Natural killer cell treated with Interleukin-12 subunit alpha and Interleukin-12 subunit beta and Interleukin-15 and Interleukin-18, amount 100 ng/mL, for 72 hours (primary cell): ENCODE measurements around the gene ALKBH5. TPM values are rescaled to one million over a fixed set of nuclear protein-coding genes. Genes with fewer than 3 reads are reported as not detected.

Experiments
- ATAC-seq, 2 donors: fragments of 150-1000 bp; cut with Tn5 transposase in 1 of 2; sonication (Bioruptor Pico), chemical (Tn5 transposase) in 1 of 2; 2 replicates each; pipeline ENCODE4 v1.10.0; 2021
- DNase-seq: peaks from one replicate; pipeline ENCODE4 v3.0.0; 2022; ENCODE audit warnings: low spot score
- H3K27ac Mint-ChIP-seq, 2 donors: 1 replicate in 1 of 2; 2 replicates in 1 of 2; pipeline ENCODE4 v1.8.0; 2022; ENCODE audit warnings: mixed read lengths in 2 of 2, mild to moderate bottlenecking in 1 of 2, moderate library complexity in 1 of 2
- H3K27me3 Mint-ChIP-seq, 2 donors: 1 replicate in 1 of 2; 2 replicates in 1 of 2; pipeline ENCODE4 v1.8.0; 2022; ENCODE audit warnings: mixed read lengths in 2 of 2
- H3K36me3 Mint-ChIP-seq: one replicate; pipeline ENCODE4 v1.8.0; 2022; ENCODE audit warnings: mixed read lengths
- H3K4me1 Mint-ChIP-seq, 2 donors: 1 replicate in 1 of 2; 2 replicates in 1 of 2; pipeline ENCODE4 v1.8.0; 2022; ENCODE audit warnings: low read depth in 2 of 2, mixed read lengths in 2 of 2, mild to moderate bottlenecking in 1 of 2
- H3K4me3 Mint-ChIP-seq: one replicate; pipeline ENCODE4 v1.8.0; 2022; ENCODE audit warnings: mixed read lengths
- H3K9me3 Mint-ChIP-seq: 2 replicates; pipeline ENCODE4 v1.8.0; 2022; ENCODE audit warnings: mixed read lengths
- total RNA-seq, 2 donors: library from RNA; stranded (reverse); gene quantifications; one replicate each; pipeline ENCODE4 v1.2.3, GENCODE V29; 2022

The ALKBH5 gene
- 100 to 1,000 TPM; 121 to 123 TPM for total RNA-seq

DNA sequence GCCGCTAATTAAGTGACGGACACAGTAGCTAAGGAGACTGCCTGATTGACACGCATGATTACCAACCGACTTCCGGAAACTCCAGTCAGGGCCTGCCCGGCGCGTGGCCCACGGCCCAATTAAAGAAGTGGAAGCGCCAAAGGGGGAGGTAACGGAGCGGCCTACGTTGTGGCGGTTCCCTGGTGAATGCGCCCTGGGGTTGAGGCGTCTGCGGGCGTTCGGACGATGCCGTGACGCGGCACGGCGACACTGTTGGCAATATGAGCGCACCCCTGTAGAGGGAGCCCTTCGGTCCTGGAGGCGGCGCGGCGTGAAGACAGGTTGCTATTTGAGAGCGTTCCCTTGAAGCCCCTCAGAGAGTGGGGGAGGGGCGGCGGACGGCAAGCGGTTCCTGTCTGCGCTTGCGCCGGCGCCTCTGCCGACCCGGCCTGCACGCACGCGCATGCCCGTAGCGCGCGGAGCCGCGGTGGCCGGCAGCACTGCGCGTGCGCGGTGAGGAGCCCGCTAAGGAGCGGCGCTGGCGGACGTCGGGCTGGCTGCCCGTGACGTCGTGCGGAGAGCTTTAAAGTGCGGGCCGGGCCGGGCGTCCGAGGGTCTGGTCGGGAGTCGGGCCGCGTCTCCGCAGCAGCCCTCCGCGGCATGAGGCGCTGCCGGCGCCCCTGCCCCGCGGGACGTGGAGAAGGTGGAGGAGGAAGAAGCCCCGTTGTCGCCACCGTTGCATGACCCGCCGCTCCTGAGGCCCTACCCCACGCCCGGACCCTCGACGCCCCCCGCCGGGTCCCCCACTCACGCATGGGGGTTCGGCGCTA lies at the start of gene ALKBH5:
TSS of gene ALKBH5 (plus strand) at position 495 of the 809 bp plus-strand sequence. CDS start 416 bp downstream, outside the sequence.
- Mint-ChIP-seq H3K9me3 (no peaks in the 10 kb centered on the region), H3K27ac (peak within 1 kb of the TSS; percentile 98 to 99), H3K27me3 (no peaks in the 10 kb centered on the region)

DNA sequence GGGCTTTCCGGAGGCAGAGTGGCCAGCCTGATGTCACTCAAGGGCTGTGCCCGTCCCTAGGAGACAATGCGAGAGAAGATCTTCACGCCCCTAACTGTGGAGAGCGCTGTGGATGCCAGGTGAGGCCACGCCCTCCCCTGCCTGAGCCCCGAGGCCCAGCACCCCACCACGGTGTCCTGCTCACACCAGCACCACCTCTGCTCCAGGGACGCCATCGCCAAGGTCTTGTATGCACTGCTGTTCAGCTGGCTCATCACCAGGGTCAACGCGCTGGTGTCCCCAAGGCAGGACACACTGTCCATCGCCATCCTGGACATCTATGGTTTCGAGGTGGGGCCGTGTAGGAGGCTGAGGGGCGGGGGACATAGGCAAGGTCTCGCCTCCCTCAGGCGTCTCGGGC lies 47.3 kb upstream of the ALKBH5 start:
- Mint-ChIP-seq H3K27ac (no peak overlapping the region), H3K36me3 (no peaks in the 10 kb centered on the region), H3K4me3 (no peak overlapping the region), H3K4me1 (peaks cover 0 to 3% of the 10 kb centered on the region in 2 donors), H3K9me3 (no peaks in the 10 kb centered on the region), H3K27me3 (no peaks in the 10 kb centered on the region)
- no peak for ATAC-seq
- DNase-seq = no peak

More for the DNA sequence above, at the start of gene ALKBH5:
- Mint-ChIP-seq H3K4me1 (peaks cover 39 to 49% of the 10 kb centered on the region in 2 donors), H3K36me3 (peaks cover 11% of the 10 kb centered on the region), H3K4me3 (peak within 1 kb of the TSS; percentile 93)
- peak; percentile 94 to 96 for ATAC-seq
- peak; percentile 98 for DNase-seq

DNA sequence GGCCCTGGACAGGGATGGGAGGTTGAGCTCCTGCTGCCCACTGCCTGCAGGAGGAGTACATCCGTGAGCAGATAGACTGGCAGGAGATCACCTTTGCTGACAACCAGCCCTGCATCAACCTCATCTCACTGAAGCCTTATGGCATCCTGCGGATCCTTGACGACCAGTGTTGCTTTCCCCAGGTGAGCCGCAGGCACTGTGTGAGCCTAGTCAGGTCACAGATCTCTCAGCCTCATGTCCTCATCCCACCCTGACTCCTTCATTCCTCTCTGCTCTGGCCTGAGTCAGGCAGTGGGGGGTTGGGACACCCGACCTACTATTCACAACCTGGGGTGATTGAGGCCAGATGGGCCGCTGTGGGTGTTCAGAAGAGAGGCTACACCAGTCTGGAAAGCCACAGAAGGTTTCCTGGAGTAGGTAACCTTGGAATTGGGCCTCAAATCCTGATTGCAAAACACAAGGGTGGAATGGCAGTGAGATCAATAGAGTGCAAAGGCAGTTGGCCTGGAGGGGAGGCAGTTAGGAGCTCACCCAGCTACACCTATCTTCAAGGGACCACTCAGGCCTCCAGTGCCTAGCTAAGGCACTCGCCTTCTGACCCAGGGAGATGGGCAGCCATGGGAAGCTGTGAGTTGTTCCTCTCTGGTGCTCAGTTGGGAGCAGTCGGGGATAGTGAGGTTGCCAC lies 45.4 kb upstream of the ALKBH5 start:
- DNase-seq = no peak
- no peaks in the 10 kb centered on the region for H3K36me3 Mint-ChIP-seq
- H3K27me3 Mint-ChIP-seq = no peaks in the 10 kb centered on the region
- peaks cover 0 to 3% of the 10 kb centered on the region in 2 donors for H3K4me1 Mint-ChIP-seq
- H3K4me3 Mint-ChIP-seq = no peak overlapping the region
- no peak for ATAC-seq
- H3K9me3 Mint-ChIP-seq = no peaks in the 10 kb centered on the region
- no peak overlapping the region for H3K27ac Mint-ChIP-seq

DNA sequence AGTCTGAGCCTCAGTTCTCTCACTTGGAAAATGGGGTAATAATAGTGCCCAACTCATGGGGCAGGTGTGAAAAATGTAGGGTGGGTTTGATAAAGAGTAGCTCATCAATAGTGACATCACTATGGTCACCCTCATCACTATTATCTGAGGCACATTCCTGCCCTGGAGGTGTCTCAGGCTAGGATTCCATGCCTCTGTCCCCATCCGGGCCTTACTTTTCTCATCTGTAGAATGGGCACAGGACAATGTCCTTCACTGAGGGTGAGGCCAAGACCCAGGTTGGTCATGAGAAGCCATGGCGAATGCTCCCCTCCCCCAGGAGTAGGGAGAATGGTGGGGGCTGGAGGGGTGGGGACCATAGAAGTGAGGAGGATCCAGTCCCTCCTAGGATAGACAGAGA lies 44.5 kb upstream of the ALKBH5 start:
- Mint-ChIP-seq H3K27ac (no peak overlapping the region), H3K4me1 (peaks cover 0 to 3% of the 10 kb centered on the region in 2 donors), H3K36me3 (no peaks in the 10 kb centered on the region), H3K9me3 (no peaks in the 10 kb centered on the region), H3K4me3 (no peak overlapping the region), H3K27me3 (no peaks in the 10 kb centered on the region)
- ATAC-seq (no peak), DNase-seq (no peak)

DNA sequence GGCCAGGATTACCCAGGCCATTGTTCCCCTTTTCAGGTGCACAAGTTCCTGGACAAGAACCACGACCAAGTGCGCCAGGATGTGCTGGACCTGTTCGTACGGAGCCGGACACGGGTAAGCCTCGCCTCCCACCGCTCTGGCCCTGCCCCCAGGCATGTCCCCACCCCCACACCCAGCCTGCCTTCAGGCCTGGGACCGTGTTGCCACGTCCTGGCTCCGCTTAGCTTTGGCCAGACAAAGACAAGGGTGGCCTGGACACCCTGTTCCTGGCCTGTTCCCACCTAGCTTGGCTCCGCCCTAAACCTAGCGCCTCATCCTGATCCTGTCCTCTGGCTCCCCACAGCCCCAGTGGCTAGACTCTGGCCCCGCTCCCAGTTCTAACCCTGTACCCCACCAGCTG lies 44.1 kb upstream of the ALKBH5 start:
- Mint-ChIP-seq H3K9me3 (no peaks in the 10 kb centered on the region), H3K27ac (no peak overlapping the region), H3K4me1 (peaks cover 0 to 3% of the 10 kb centered on the region in 2 donors), H3K27me3 (no peaks in the 10 kb centered on the region), H3K36me3 (no peaks in the 10 kb centered on the region), H3K4me3 (no peak overlapping the region)
- no peak for ATAC-seq
- DNase-seq = no peak

DNA sequence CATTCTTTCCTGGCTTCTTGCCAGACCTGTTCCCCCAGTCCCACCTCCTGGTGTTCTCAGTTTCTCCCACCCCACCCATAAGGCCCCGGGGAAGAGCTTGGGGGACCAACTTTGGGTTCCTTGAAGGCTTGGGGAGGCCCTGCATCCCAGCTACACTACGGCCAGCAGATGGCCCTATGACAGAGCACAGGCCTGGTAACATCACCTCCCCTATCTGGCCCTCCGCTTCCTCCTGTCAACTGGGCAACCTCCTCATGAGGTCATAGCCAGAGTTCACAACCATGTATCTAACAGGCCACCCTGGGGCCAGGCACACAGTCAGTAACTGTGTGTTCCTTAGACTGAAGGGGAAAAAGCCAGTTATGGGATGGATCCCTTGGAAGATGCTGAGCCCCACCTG lies 43.7 kb upstream of the ALKBH5 start:
- Mint-ChIP-seq H3K36me3 (no peaks in the 10 kb centered on the region), H3K27ac (no peak overlapping the region), H3K27me3 (no peaks in the 10 kb centered on the region), H3K4me1 (peaks cover 0 to 3% of the 10 kb centered on the region in 2 donors), H3K9me3 (no peaks in the 10 kb centered on the region), H3K4me3 (no peak overlapping the region)
- ATAC-seq = no peak
- no peak for DNase-seq

DNA sequence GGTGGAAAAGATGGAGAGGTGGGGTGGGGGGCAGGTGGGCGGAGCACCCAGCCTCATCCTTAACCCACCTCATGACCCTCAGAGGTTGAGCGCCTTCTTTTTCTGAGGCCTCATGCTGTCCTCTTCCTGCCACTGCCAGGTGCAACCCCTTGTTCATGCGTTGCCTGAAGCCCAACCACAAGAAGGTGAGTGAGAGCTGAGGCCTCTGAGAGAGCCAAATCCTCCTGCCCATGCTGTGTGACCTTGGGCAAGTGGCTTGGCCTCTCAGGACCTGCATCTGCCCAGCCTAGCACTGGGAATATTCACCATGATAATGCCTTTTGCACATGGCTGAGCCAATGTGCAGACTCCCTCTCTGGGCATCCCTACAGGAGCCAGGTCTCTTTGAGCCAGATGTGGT lies 43.0 kb upstream of the ALKBH5 start:
- Mint-ChIP-seq H3K4me1 (peaks cover 0 to 3% of the 10 kb centered on the region in 2 donors), H3K9me3 (no peaks in the 10 kb centered on the region), H3K36me3 (no peaks in the 10 kb centered on the region), H3K4me3 (no peak overlapping the region), H3K27me3 (no peaks in the 10 kb centered on the region), H3K27ac (no peak overlapping the region)
- ATAC-seq = no peak
- no peak for DNase-seq

DNA sequence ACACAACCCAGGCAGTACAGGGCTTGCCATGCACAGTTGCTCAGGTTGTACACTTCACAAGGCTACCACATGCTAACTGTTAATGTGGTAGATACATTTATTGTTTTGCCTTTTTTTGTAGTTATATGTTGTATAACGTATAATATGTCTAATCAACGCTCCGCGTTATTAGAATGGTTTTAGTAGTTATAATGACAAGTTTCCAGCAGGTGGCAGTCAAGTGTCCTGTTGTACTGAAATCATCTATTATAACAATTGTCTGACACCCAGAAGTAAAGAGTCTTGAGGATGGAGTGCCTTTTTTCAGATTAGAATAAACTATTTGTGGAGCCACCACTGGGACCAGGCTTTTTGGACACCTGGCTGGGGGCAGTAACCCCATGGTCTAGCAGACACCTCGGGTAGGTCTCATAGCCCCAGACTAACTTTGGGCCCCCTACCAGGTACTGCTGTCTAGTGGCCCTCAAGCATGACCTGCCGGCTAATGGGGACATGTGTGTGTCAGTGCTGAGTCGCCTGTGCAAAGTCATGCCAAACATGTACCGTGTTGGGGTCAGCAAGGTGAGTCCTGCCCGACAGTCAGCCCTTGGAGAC lies 42.3 kb upstream of the ALKBH5 start:
- ATAC-seq = no peak
- no peak overlapping the region for H3K4me3 Mint-ChIP-seq
- H3K27ac Mint-ChIP-seq = no peak overlapping the region
- H3K9me3 Mint-ChIP-seq = no peaks in the 10 kb centered on the region
- no peak for DNase-seq
- no peaks in the 10 kb centered on the region for H3K27me3 Mint-ChIP-seq
- H3K36me3 Mint-ChIP-seq = no peaks in the 10 kb centered on the region
- peaks cover 0 to 3% of the 10 kb centered on the region in 2 donors for H3K4me1 Mint-ChIP-seq

DNA sequence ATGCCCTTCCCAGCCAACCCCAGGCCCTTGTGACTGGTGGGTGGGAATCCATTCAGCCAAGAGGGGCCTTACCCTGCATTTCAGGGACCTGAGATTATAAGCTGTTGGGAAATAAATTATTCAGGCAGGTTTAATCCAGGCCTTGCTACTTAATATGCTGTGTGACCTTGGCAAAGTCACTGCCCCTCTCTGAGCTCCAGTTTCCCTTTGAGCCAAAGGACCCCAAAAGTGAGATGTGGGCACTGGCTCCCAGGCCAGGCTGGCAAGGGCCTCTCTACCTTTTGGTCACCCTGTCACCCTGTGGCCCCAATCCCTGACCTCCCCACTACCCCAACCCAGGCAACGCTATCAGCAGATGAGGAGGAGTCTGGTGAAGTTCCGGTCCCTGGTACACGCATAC lies 41.2 kb upstream of the ALKBH5 start:
- Mint-ChIP-seq H3K4me1 (peaks cover 0 to 3% of the 10 kb centered on the region in 2 donors), H3K27ac (no peak overlapping the region), H3K36me3 (no peaks in the 10 kb centered on the region), H3K9me3 (no peaks in the 10 kb centered on the region), H3K4me3 (no peak overlapping the region), H3K27me3 (no peaks in the 10 kb centered on the region)
- DNase-seq (no peak), ATAC-seq (no peak)

DNA sequence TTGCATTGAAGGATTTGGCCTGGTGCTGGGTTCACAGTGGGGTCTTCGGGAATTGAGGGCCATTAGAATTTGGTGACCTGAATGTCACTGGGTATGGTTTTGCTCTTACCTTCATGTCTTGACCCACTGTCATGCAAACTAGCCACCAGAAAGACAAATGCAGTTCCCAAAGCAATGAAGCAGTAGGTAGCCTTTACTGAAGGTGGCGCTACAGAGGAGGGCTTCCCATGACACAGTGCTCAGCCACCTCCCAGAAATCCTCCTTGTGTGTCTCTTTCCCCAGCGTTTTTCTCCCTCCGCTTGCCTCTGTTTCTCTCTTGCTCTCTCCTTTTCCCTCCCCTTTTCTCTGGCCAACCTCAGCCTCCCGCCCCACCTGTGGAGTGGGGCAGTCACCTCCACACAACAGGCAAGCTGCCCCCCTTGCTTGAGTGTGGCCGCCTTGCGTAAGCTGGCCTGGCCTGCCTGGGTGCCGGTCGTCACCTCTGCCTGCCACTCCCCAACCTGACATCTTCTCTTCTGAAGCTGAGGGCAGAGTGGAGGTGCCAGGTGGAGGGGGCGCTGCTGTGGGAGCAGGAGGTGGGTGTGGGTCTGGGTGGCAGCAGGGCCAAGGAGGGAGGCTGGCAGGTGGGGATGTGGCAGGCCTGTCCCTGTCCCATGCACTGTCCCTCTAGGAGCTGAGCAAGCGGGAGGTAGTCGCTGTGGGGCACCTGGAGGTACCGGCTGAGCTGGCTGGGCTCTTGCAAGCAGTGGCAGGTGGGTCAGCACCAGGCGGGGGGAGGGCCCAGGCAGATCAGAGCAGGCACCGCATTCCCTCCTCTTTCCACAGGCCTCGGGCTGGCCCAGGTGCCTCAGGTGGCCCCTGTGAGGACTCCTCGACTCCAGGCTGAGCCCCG lies 40.3 kb upstream of the ALKBH5 start:
- Mint-ChIP-seq H3K4me1 (peaks cover 0 to 3% of the 10 kb centered on the region in 2 donors), H3K27me3 (no peaks in the 10 kb centered on the region), H3K27ac (no peak overlapping the region), H3K9me3 (no peaks in the 10 kb centered on the region), H3K4me3 (no peak overlapping the region), H3K36me3 (no peaks in the 10 kb centered on the region)
- DNase-seq = no peak
- ATAC-seq = peak in 1 of 2 donors; percentile 17

DNA sequence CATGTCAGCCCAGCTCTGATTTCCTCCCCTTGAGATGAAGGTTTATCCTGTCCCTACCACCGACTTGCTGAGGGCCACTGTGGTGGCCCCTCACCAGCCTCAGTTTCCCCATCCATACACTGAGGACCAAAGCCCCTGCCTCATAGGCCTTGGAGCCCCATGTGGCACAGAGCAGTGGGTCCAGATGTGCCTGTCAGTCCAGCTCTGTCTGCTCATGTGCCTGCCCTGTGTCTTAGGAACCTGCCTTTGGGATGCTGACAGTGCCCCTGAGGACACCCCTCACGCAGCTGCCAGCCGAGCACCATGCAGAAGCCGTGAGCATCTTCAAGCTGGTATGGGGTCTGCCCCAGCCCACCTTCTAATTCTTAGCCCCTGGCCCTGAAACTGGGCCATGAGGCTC lies 39.4 kb upstream of the ALKBH5 start:
- Mint-ChIP-seq H3K36me3 (no peaks in the 10 kb centered on the region), H3K9me3 (no peaks in the 10 kb centered on the region), H3K27ac (no peak overlapping the region)

DNA sequence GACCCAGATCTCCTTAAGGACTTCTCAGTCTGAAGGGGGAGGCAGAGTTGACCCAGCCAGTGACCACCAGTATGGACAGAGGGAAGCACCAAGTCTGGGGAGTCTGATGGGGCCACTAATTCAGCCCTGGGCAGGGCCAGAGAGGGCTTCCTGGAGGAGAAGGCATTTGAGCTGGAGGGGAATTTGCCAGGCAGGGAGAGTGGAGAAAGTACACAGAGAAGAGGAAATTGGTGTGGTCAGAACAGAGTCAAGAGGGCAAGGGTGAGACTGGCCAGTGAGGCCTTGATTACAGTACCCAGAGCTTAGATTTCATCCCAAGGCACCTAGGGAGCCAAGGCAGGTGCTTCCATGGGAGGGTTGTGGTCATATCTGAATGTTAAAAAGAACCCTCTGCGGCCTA lies 38.8 kb upstream of the ALKBH5 start:
- H3K27ac Mint-ChIP-seq = no peak overlapping the region
- no peak overlapping the region for H3K4me3 Mint-ChIP-seq
- ATAC-seq (no peak), DNase-seq (no peak)
- H3K27me3 Mint-ChIP-seq = no peaks in the 10 kb centered on the region
- no peaks in the 10 kb centered on the region for H3K9me3 Mint-ChIP-seq
- H3K4me1 Mint-ChIP-seq = peaks cover 0 to 3% of the 10 kb centered on the region in 2 donors
- H3K36me3 Mint-ChIP-seq = no peaks in the 10 kb centered on the region

More for the DNA sequence above, 39.4 kb upstream of the ALKBH5 start:
- DNase-seq (no peak), ATAC-seq (no peak)
- no peak overlapping the region for H3K4me3 Mint-ChIP-seq
- H3K4me1 Mint-ChIP-seq = peaks cover 0 to 3% of the 10 kb centered on the region in 2 donors
- no peaks in the 10 kb centered on the region for H3K27me3 Mint-ChIP-seq

DNA sequence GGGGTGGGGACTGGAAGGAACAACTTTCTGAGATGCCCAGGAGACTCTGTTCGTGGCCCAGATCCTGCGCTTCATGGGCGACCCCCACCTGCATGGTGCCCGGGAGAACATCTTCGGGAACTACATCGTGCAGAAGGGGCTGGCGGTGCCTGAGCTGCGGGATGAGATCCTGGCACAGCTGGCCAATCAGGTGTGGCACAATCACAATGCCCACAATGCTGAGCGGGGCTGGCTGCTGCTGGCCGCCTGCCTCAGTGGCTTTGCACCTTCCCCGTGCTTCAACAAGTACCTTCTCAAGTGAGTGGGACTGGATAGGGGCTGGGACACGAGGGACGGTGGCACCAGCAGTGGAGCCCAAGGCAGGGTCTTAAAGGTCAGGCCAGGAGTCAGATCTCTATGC lies 37.8 kb upstream of the ALKBH5 start:
- no peaks in the 10 kb centered on the region for H3K27me3 Mint-ChIP-seq
- peaks cover 0 to 3% of the 10 kb centered on the region in 2 donors for H3K4me1 Mint-ChIP-seq
- ATAC-seq = no peak
- no peaks in the 10 kb centered on the region for H3K9me3 Mint-ChIP-seq
- H3K27ac Mint-ChIP-seq = no peak overlapping the region
- no peak for DNase-seq
- no peak overlapping the region for H3K4me3 Mint-ChIP-seq
- no peaks in the 10 kb centered on the region for H3K36me3 Mint-ChIP-seq
